Left colon (tissue), 2 donors: ENCODE measurements around the gene COL1A2. TPM values are rescaled to one million over a fixed set of nuclear protein-coding genes. Genes with fewer than 3 reads are reported as not detected.

Source experiments
- ATAC-seq: fragments of 200-7000 bp; cut with Tn5 transposase; one replicate; pipeline ENCODE4 v1.9.1; 2020; ENCODE audit warnings: mild to moderate bottlenecking, moderate library complexity
- DNase-seq, 2 donors: peaks; one replicate each; pipeline ENCODE4 v3.0.0-alpha.2; 2020
- intact Hi-C, 2 donors: fragments of 100-400 bp; cut with DNase I in 1 of 2; cut with micrococcal nuclease in 1 of 2; formaldehyde crosslinking; loops; one replicate each; pipeline versions ENCODE4 v1.11.2 to v1.14.0; 2022; cut with DNase I, micrococcal nuclease
- total RNA-seq, 2 donors: library from RNA; stranded (reverse); fragmentation: NEBNext Ultra II Directional; extraction: Animal tissue kit (Norgen Biotek cat#: 25700); gene quantifications; one replicate each; pipeline ENCODE4 v1.2.1, GENCODE V29; 2021
- donor health status: DM: no; HTN: no; CAD: no.
- donor health status: DM: yes; HTN: yes; CAD: no.

COL1A2 gene
- total RNA-seq, 2 donors from 2014 or later = 28.1 to 103 TPM

GRCh38 chr7:94400643-94401427 lies 6.1 kb downstream of the COL1A2 start:
- ATAC-seq = no peak
- no peak for DNase-seq
- intact Hi-C loops = no loop called here

GRCh38 chr7:94401428-94401814 lies 6.7 kb downstream of the COL1A2 start:
- DNase-seq (no peak), ATAC-seq (no peak)
- intact Hi-C loops = no loop called here

GRCh38 chr7:94403546-94403945 lies 8.9 kb downstream of the COL1A2 start:
- ATAC-seq = no peak
- intact Hi-C loops = no loop called here
- DNase-seq = no peak

GRCh38 chr7:94405506-94405905 lies 10.8 kb downstream of the COL1A2 start:
- intact Hi-C loops = no loop called here
- DNase-seq = no peak
- ATAC-seq = no peak

- intact Hi-C loops = no loop called here
- DNase-seq = no peak
- no peak for ATAC-seq
These were observed 12.0 kb downstream of the COL1A2 start for GRCh38 chr7:94406696-94407095.

- no peak for DNase-seq
- no peak for ATAC-seq
- intact Hi-C loops = no loop called here
These were observed 14.7 kb downstream of the COL1A2 start for GRCh38 chr7:94409200-94409948.

- ATAC-seq = no peak
These were observed 15.9 kb downstream of the COL1A2 start for GRCh38 chr7:94410413-94411187.

GRCh38 chr7:94411188-94411466 lies 16.4 kb downstream of the COL1A2 start:
- intact Hi-C loops = no loop called here
- DNase-seq (no peak), ATAC-seq (no peak)

More at GRCh38 chr7:94410413-94411187, 15.9 kb downstream of the COL1A2 start:
- no peak for DNase-seq
- intact Hi-C loops = no loop called here

- ATAC-seq (no peak), DNase-seq (no peak)
- intact Hi-C loops = no loop called here
These were observed 18.1 kb downstream of the COL1A2 start for GRCh38 chr7:94412762-94413322.

GRCh38 chr7:94414481-94414880 lies 19.8 kb downstream of the COL1A2 start:
- ATAC-seq = no peak
- no peak for DNase-seq
- intact Hi-C loops = no loop called here

GRCh38 chr7:94414980-94415379 lies 20.3 kb downstream of the COL1A2 start:
- intact Hi-C loops = no loop called here
- ATAC-seq = no peak
- no peak for DNase-seq

GRCh38 chr7:94417306-94417705 lies 22.6 kb downstream of the COL1A2 start:
- intact Hi-C loops = no loop called here
- DNase-seq = no peak
- ATAC-seq = no peak

GRCh38 chr7:94417901-94418300 lies 23.2 kb downstream of the COL1A2 start:
- ATAC-seq (no peak), DNase-seq (no peak)
- intact Hi-C loops = no loop called here

GRCh38 chr7:94418851-94419250 lies 24.2 kb downstream of the COL1A2 start:
- no peak for ATAC-seq
- no peak for DNase-seq
- intact Hi-C loops = no loop called here

- DNase-seq (no peak), ATAC-seq (no peak)
- intact Hi-C loops = no loop called here
These were observed 25.6 kb downstream of the COL1A2 start for GRCh38 chr7:94420328-94420727.

GRCh38 chr7:94421681-94422080 lies 27.0 kb downstream of the COL1A2 start:
- intact Hi-C loops = no loop called here
- ATAC-seq (no peak), DNase-seq (no peak)

GRCh38 chr7:94422136-94422535 lies 27.4 kb downstream of the COL1A2 start:
- ATAC-seq (no peak), DNase-seq (no peak)
- intact Hi-C loops = no loop called here

GRCh38 chr7:94422827-94423460 lies 28.2 kb downstream of the COL1A2 start:
- intact Hi-C loops = no loop called here
- DNase-seq = no peak
- ATAC-seq = no peak
